Mesothelial cell of epicardium (in vitro differentiated cells): ENCODE measurements around the gene MRGPRF. TPM values are rescaled to one million over a fixed set of nuclear protein-coding genes. Genes with fewer than 3 reads are reported as not detected.

Experiments
- DNase-seq, 2 experiments: peaks; one replicate each; pipeline ENCODE4 v3.0.0; 2021; ENCODE audit warnings: low spot score in 2 of 2; ENCODE audit not compliant: unreplicated experiment in 2 of 2
- H3K27ac Mint-ChIP-seq: 2 replicates; pipeline ENCODE4 v1.8.0; 2021; ENCODE audit warnings: mixed read lengths
- H3K27me3 Mint-ChIP-seq: 2 replicates; pipeline ENCODE4 v1.8.0; 2021; ENCODE audit warnings: low read depth, mixed read lengths
- H3K36me3 Mint-ChIP-seq: 2 replicates; pipeline ENCODE4 v1.8.0; 2021; ENCODE audit warnings: mixed read lengths
- H3K4me1 Mint-ChIP-seq: 2 replicates; pipeline ENCODE4 v1.8.0; 2021; ENCODE audit warnings: mixed read lengths
- H3K4me3 Mint-ChIP-seq: 2 replicates; pipeline ENCODE4 v1.8.0; 2021; ENCODE audit warnings: mild to moderate bottlenecking, moderate library complexity, mixed read lengths
- H3K9me3 Mint-ChIP-seq: 2 replicates; pipeline ENCODE4 v1.8.0; 2021; ENCODE audit warnings: mixed read lengths
- CTCF ChIP-seq: fragments of 200-600 bp; sonication (generic); IDR thresholded peaks from one replicate; pipeline ENCODE4 v1.5.0; 2021; ENCODE audit warnings: antibody characterized with exemption; ENCODE audit not compliant: unreplicated experiment
- total RNA-seq: library from RNA; stranded (reverse); gene quantifications from 3 replicates; pipeline ENCODE4 v1.2.1, GENCODE V29; 2021

Gene MRGPRF
- total RNA-seq, 1 donor from 2014 or later, result 3.4 TPM

- H3K4me3 Mint-ChIP-seq, result no peak overlapping the region
- no peaks in the 10 kb centered on the region for H3K27me3 Mint-ChIP-seq
- H3K9me3 Mint-ChIP-seq, result no peaks in the 10 kb centered on the region
- H3K27ac Mint-ChIP-seq, result no peak overlapping the region
- TF ChIP-seq CTCF, result no peak
- no peaks in the 10 kb centered on the region for H3K4me1 Mint-ChIP-seq
- no peak for DNase-seq
- H3K36me3 Mint-ChIP-seq, result no peaks in the 10 kb centered on the region
Observed at GRCh38 chr11:69033431-69033830, 20.4 kb upstream of the MRGPRF start.

- Mint-ChIP-seq H3K27ac (no peak overlapping the region), H3K27me3 (no peaks in the 10 kb centered on the region), H3K36me3 (no peaks in the 10 kb centered on the region), H3K4me1 (no peaks in the 10 kb centered on the region), H3K9me3 (no peaks in the 10 kb centered on the region), H3K4me3 (no peak overlapping the region)
- no peak for TF ChIP-seq CTCF
- no peak for DNase-seq
Observed at GRCh38 chr11:69032833-69033232, 19.8 kb upstream of the MRGPRF start.

GRCh38 chr11:69030301-69030700 lies 17.3 kb upstream of the MRGPRF start:
- no peak for DNase-seq
- no peaks in the 10 kb centered on the region for H3K27me3 Mint-ChIP-seq
- TF ChIP-seq CTCF, result no peak
- H3K27ac Mint-ChIP-seq, result no peak overlapping the region
- no peaks in the 10 kb centered on the region for H3K4me1 Mint-ChIP-seq
- no peaks in the 10 kb centered on the region for H3K36me3 Mint-ChIP-seq
- H3K4me3 Mint-ChIP-seq, result no peak overlapping the region
- H3K9me3 Mint-ChIP-seq, result no peaks in the 10 kb centered on the region

GRCh38 chr11:69027704-69028372 lies 14.8 kb upstream of the MRGPRF start:
- no peak overlapping the region for H3K27ac Mint-ChIP-seq
- H3K4me3 Mint-ChIP-seq, result no peak overlapping the region
- H3K27me3 Mint-ChIP-seq, result no peaks in the 10 kb centered on the region
- H3K4me1 Mint-ChIP-seq, result no peaks in the 10 kb centered on the region
- no peaks in the 10 kb centered on the region for H3K36me3 Mint-ChIP-seq
- TF ChIP-seq CTCF, result no peak
- no peak for DNase-seq
- no peaks in the 10 kb centered on the region for H3K9me3 Mint-ChIP-seq

GRCh38 chr11:69024509-69024908 lies 11.5 kb upstream of the MRGPRF start:
- no peak for TF ChIP-seq CTCF
- no peaks in the 10 kb centered on the region for H3K27me3 Mint-ChIP-seq
- H3K9me3 Mint-ChIP-seq, result no peaks in the 10 kb centered on the region
- H3K27ac Mint-ChIP-seq, result no peak overlapping the region
- no peak overlapping the region for H3K4me3 Mint-ChIP-seq
- no peaks in the 10 kb centered on the region for H3K4me1 Mint-ChIP-seq
- no peaks in the 10 kb centered on the region for H3K36me3 Mint-ChIP-seq
- DNase-seq, result no peak

GRCh38 chr11:69022260-69022659 lies 9.2 kb upstream of the MRGPRF start:
- DNase-seq, result no peak
- Mint-ChIP-seq H3K27me3 (no peaks in the 10 kb centered on the region), H3K4me1 (no peaks in the 10 kb centered on the region), H3K27ac (no peak overlapping the region), H3K36me3 (no peaks in the 10 kb centered on the region), H3K9me3 (no peaks in the 10 kb centered on the region), H3K4me3 (no peak overlapping the region)
- TF ChIP-seq CTCF, result no peak
